Measurements from ENCODE around the gene ADGRB2. TPM values are rescaled to one million over a fixed set of nuclear protein-coding genes. Genes with fewer than 3 reads are reported as not detected.

The ADGRB2 gene
- total RNA-seq, 1 experiment from 2014 or later = 12.3 TPM

DNA sequence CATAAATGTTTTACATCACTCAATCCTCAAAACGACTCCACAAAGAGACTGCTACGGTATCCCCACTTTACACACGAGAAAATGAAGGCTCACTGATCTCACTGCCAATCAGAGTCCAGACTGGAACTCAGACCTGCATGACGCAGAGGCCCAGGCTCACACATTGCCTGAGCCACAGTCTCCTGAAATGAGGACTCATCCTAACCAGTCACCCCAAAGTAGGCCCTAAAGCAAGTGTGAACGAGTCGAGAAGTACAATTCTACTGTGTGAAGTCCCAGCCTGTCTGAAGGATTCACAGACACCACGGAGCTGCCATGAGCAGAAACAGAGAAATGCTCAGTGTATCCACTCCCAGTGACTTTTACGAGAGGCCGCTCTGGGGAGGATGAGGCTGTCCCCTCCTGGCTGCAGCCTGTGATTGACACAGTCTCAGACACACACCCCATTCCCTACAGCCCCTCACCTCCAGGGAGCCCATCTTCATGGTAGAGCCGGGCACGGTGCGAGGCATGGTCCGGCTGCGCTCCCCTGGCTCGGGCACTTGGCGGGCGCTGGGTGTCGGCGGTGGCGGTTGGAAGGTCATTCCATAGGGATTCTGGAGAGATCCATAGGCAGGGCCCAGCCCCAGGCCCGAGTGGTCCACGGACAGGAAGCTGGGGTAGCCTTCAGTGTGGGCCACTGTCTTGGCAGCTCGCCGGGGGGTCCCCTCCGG is 33.6 kb downstream of the ADGRB2 start:
- Histone ChIP-seq H4K20me1 (ENCODE audit: low read length) (no peaks in the 10 kb centered on the region), H3K4me1 (ENCODE audit: insufficient read depth, low read length) (no peaks in the 10 kb centered on the region), H3K9me3 (ENCODE audit: low read length) (no peaks in the 10 kb centered on the region), H3F3A (ENCODE audit: low read length, unreplicated experiment) (no peaks in the 10 kb centered on the region), H3K79me2 (ENCODE audit: low read length) (no peaks in the 10 kb centered on the region), H3K9me2 (replicated peaks; ENCODE audit: low read length) (no peaks in the 10 kb centered on the region), H3K27me3 (ENCODE audit: low read length) (no peaks in the 10 kb centered on the region), H3K9ac (ENCODE audit: low read length) (no peak overlapping the region), H3K4me2 (ENCODE audit: low read length) (no peak overlapping the region), H3K36me3 (ENCODE audit: low read depth, low read length) (no peaks in the 10 kb centered on the region), H2AFZ (ENCODE audit: low read length) (no peak overlapping the region), H3K27ac (ENCODE audit: low read length) (no peak overlapping the region), H3K4me3 (ENCODE audit: low read length) (no peak overlapping the region)
- DNase-seq (no peak), ATAC-seq (no peak)
- ChIA-PET CTCF (no interaction called here), POLR2A (ENCODE audit: unreplicated experiment) (no interaction called here)
- TF ChIP-seq EZH2phosphoT487 (IDR thresholded peaks at IDR 0.05; ENCODE audit: borderline replicate concordance, low read length) = no peak
- TF ChIP-seq, protein P1, sequence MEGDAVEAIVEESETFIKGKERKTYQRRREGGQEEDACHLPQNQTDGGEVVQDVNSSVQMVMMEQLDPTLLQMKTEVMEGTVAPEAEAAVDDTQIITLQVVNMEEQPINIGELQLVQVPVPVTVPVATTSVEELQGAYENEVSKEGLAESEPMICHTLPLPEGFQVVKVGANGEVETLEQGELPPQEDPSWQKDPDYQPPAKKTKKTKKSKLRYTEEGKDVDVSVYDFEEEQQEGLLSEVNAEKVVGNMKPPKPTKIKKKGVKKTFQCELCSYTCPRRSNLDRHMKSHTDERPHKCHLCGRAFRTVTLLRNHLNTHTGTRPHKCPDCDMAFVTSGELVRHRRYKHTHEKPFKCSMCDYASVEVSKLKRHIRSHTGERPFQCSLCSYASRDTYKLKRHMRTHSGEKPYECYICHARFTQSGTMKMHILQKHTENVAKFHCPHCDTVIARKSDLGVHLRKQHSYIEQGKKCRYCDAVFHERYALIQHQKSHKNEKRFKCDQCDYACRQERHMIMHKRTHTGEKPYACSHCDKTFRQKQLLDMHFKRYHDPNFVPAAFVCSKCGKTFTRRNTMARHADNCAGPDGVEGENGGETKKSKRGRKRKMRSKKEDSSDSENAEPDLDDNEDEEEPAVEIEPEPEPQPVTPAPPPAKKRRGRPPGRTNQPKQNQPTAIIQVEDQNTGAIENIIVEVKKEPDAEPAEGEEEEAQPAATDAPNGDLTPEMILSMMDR (conservative IDR thresholded peaks at IDR 0.05; ENCODE audit: low read depth, low read length) = no peak
- no peak for TF ChIP-seq EZH2 (IDR thresholded peaks at IDR 0.05; ENCODE audit: low read length, unreplicated experiment)
- intact Hi-C loops (cut with micrococcal nuclease) = no loop called here
- no TSS peak for BruUV-seq (replicated peaks)

DNA sequence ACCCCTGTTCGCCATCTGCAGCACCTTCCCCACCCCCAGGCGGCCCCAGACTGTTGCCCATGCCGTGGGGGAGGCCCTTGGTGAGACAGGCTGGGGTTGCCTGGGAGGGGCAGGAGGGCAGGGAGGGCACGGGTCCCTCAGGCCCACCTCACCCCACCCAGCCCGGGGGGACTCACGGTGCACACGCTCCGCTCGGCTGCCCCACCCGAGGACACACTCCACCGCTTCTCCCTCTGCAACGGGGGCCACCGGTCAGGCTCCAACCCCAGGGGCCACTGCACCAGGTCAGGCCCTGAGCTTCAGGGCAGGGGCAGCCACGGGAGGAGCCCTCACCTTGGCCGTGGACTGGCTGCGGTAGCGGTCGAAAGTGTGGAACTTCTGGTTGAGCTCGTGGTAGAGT is 36.3 kb downstream of the ADGRB2 start:
- Histone ChIP-seq H3K4me2 (ENCODE audit: low read length) (no peak overlapping the region), H3K9me3 (ENCODE audit: low read length) (no peaks in the 10 kb centered on the region), H3K9me2 (replicated peaks; ENCODE audit: low read length) (no peaks in the 10 kb centered on the region), H3K9ac (ENCODE audit: low read length) (no peak overlapping the region), H3K79me2 (ENCODE audit: low read length) (no peaks in the 10 kb centered on the region), H3K4me3 (ENCODE audit: low read length) (no peak overlapping the region), H2AFZ (ENCODE audit: low read length) (no peak overlapping the region), H3K4me1 (ENCODE audit: insufficient read depth, low read length) (no peaks in the 10 kb centered on the region), H3K27ac (ENCODE audit: low read length) (no peak overlapping the region), H4K20me1 (ENCODE audit: low read length) (no peaks in the 10 kb centered on the region), H3K36me3 (ENCODE audit: low read depth, low read length) (no peaks in the 10 kb centered on the region), H3F3A (ENCODE audit: low read length, unreplicated experiment) (no peaks in the 10 kb centered on the region), H3K27me3 (ENCODE audit: low read length) (no peaks in the 10 kb centered on the region)
- POLR2A ChIA-PET (ENCODE audit: unreplicated experiment) = no interaction called here
- BruUV-seq (replicated peaks) = no TSS peak
- CTCF ChIA-PET = no interaction called here
- TF ChIP-seq EZH2 (IDR thresholded peaks at IDR 0.05; ENCODE audit: low read length, unreplicated experiment) (no peak), EZH2phosphoT487 (IDR thresholded peaks at IDR 0.05; ENCODE audit: borderline replicate concordance, low read length) (no peak)
- TF ChIP-seq, protein P1 (conservative IDR thresholded peaks at IDR 0.05; ENCODE audit: low read depth, low read length) = no peak
- DNase-seq (no peak), ATAC-seq (no peak)
- intact Hi-C loops (cut with micrococcal nuclease) = no loop called here

DNA sequence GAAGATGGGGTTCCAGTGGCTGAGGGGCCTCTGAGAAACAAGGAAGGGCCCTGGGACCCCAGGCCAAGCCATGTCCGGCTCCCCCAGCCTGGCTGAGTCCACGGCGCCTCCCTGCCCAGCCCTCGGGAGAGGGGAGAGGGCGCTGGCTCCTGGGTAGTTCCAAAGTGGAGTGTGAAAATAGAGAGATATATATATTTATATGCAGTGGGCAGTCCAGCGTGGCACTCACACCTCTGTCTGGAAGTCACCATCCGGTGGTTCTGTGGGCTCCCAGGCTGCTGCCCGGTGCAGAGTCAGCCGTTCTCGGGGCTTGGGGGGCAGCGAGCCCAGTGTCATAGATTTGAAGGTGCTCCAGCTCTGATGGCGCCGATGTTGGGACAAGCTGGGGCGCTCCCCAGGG is 36.9 kb downstream of the ADGRB2 start:
- Histone ChIP-seq H3K27ac (ENCODE audit: low read length) (no peak overlapping the region), H3K79me2 (ENCODE audit: low read length) (no peaks in the 10 kb centered on the region), H3K4me1 (ENCODE audit: insufficient read depth, low read length) (no peaks in the 10 kb centered on the region), H3K27me3 (ENCODE audit: low read length) (no peaks in the 10 kb centered on the region), H3K4me3 (ENCODE audit: low read length) (no peak overlapping the region), H3F3A (ENCODE audit: low read length, unreplicated experiment) (no peaks in the 10 kb centered on the region), H3K9ac (ENCODE audit: low read length) (no peak overlapping the region), H3K4me2 (ENCODE audit: low read length) (no peak overlapping the region), H4K20me1 (ENCODE audit: low read length) (no peaks in the 10 kb centered on the region), H3K36me3 (ENCODE audit: low read depth, low read length) (no peaks in the 10 kb centered on the region), H2AFZ (ENCODE audit: low read length) (no peak overlapping the region), H3K9me2 (replicated peaks; ENCODE audit: low read length) (no peaks in the 10 kb centered on the region), H3K9me3 (ENCODE audit: low read length) (no peaks in the 10 kb centered on the region)
- ATAC-seq (no peak), DNase-seq (no peak)
- intact Hi-C loops (cut with micrococcal nuclease) = no loop called here
- no TSS peak for BruUV-seq (replicated peaks)
- ChIA-PET CTCF (no interaction called here), POLR2A (ENCODE audit: unreplicated experiment) (no interaction called here)
- TF ChIP-seq EZH2phosphoT487 (IDR thresholded peaks at IDR 0.05; ENCODE audit: borderline replicate concordance, low read length) = no peak
- no peak for TF ChIP-seq EZH2 (IDR thresholded peaks at IDR 0.05; ENCODE audit: low read length, unreplicated experiment)
- TF ChIP-seq, protein P1 (conservative IDR thresholded peaks at IDR 0.05; ENCODE audit: low read depth, low read length) = no peak
